Right renal cortex interstitium (tissue), 3 donors: ENCODE data around the gene IRF8. TPM values are rescaled to one million over a fixed set of nuclear protein-coding genes. Genes with fewer than 3 reads are reported as not detected.

Experiments
- polyA plus RNA-seq, 3 donors: library from polyadenylated mRNA; unstranded; fragments of 120-200 nt; gene quantifications; one replicate each; pipeline ENCODE4 v1.2.1, GENCODE V29; 2013; ENCODE audit not compliant: insufficient read length in 3 of 3

The IRF8 gene
- polyA plus RNA-seq, 3 donors, result 4.5 to 7.2 (median 5.7) TPM

Other genes starting within 250 kb of the IRF8 start
- 10 to 100 TPM; 16.0 to 21.5 (median 20.4) TPM for gene GINS2, start 210.2 kb upstream of the IRF8 start, polyA plus RNA-seq
- 1 to 10 TPM; 3.0 to 3.7 (median 3.4) TPM for gene C16orf74, start 148.1 kb upstream of the IRF8 start, polyA plus RNA-seq
- gene EMC8, start 99.6 kb upstream of the IRF8 start, polyA plus RNA-seq, result 10 to 100 TPM; 28.4 to 31.4 (median 30.0) TPM
- 100 to 1,000 TPM; 364 to 398 (median 365) TPM for gene COX4I1, start 99.5 kb upstream of the IRF8 start, polyA plus RNA-seq